ENCODE measurements around the gene ELMOD3. TPM values are rescaled to one million over a fixed set of nuclear protein-coding genes. Genes with fewer than 3 reads are reported as not detected.

Gene ELMOD3
- polyA plus RNA-seq, 1 donor (not counting 4 experiments of a cell fraction or from before 2014, with no cell fraction given), result 20.1 TPM

GRCh38 chr2:85397925-85398331 lies 43.4 kb downstream of the ELMOD3 start:
- no peak for DNase-seq (ENCODE audit: low read depth, low spot score)
- peaks cover 8% of the 10 kb centered on the region for H3K4me1 ChIP-seq (ENCODE audit: control insufficient read depth, extremely low read depth, insufficient read depth, low read length)

GRCh38 chr2:85398426-85399182 lies 44.0 kb downstream of the ELMOD3 start:
- H3K9me3 ChIP-seq (ENCODE audit: control insufficient read depth, low read depth, low read length), result no peaks in the 10 kb centered on the region
- H3K4me3 ChIP-seq (ENCODE audit: control insufficient read depth in 2 of 3, extremely low read depth in 1 of 3, insufficient read depth in 2 of 3, low read depth in 1 of 3, low read length in 3 of 3), result no peak overlapping the region
- no peak overlapping the region for H3K4me2 ChIP-seq (ENCODE audit: control insufficient read depth, extremely low read depth, insufficient read depth, low read depth, low read length)
- no peaks in the 10 kb centered on the region for H3K9me1 ChIP-seq (ENCODE audit: control insufficient read depth, extremely low read depth, insufficient read depth, low read length)
- H3K79me2 ChIP-seq (ENCODE audit: control insufficient read depth, insufficient read depth, low read length), result peaks cover 15% of the 10 kb centered on the region
- DNase-seq (ENCODE audit: low read depth, low spot score) (no peak), FAIRE-seq (no peak)
- no peak overlapping the region for H3K27ac ChIP-seq (ENCODE audit: control insufficient read depth, insufficient read depth, low read length)
- no peaks in the 10 kb centered on the region for H3K27me3 ChIP-seq (ENCODE audit: control insufficient read depth, extremely low read depth, insufficient read depth, low read length)
- H2AFZ ChIP-seq (ENCODE audit: control insufficient read depth, low read length), result no peak overlapping the region
- no peaks in the 10 kb centered on the region for H4K20me1 ChIP-seq (ENCODE audit: control insufficient read depth, extremely low read depth, insufficient read depth, low read length)
- TF ChIP-seq EZH2 (IDR thresholded peaks at IDR 0.05; ENCODE audit: low read length) (no peak), CTCF (optimal IDR thresholded peaks at IDR 0.05 in 1 of 3, IDR thresholded peaks at IDR 0.05 in 1 of 3, conservative IDR thresholded peaks at IDR 0.05 in 1 of 3; ENCODE audit: extremely low read depth in 1 of 3, insufficient read depth in 2 of 3, low read length in 3 of 3) (no peak)
- H3K4me1 ChIP-seq (ENCODE audit: control insufficient read depth, extremely low read depth, insufficient read depth, low read length), result peaks cover 8% of the 10 kb centered on the region
- dilution Hi-C loops (cut with MboI; ENCODE audit: extremely low pct_ligation_motif_present, low sequenced_read_pairs), result no loop called here
- no peak overlapping the region for H3K9ac ChIP-seq (ENCODE audit: control insufficient read depth, extremely low read depth, insufficient read depth, low read length)
- peaks cover 39 to 50% of the 10 kb centered on the region in 2 experiments for H3K36me3 ChIP-seq (ENCODE audit: control insufficient read depth in 2 of 2, extremely low read depth in 1 of 2, insufficient read depth in 2 of 2, low read length in 2 of 2)

More at GRCh38 chr2:85397925-85398331, 43.4 kb downstream of the ELMOD3 start:
- H3K36me3 ChIP-seq (ENCODE audit: control insufficient read depth in 2 of 2, extremely low read depth in 1 of 2, insufficient read depth in 2 of 2, low read length in 2 of 2), result peaks cover 39 to 50% of the 10 kb centered on the region in 2 experiments
- H3K79me2 ChIP-seq (ENCODE audit: control insufficient read depth, insufficient read depth, low read length), result peaks cover 9% of the 10 kb centered on the region
- H4K20me1 ChIP-seq (ENCODE audit: control insufficient read depth, extremely low read depth, insufficient read depth, low read length), result no peaks in the 10 kb centered on the region
- no peak for FAIRE-seq
- H2AFZ ChIP-seq (ENCODE audit: control insufficient read depth, low read length), result no peak overlapping the region
- no peak overlapping the region for H3K4me3 ChIP-seq (ENCODE audit: control insufficient read depth in 2 of 3, extremely low read depth in 1 of 3, insufficient read depth in 2 of 3, low read depth in 1 of 3, low read length in 3 of 3)
- H3K9me1 ChIP-seq (ENCODE audit: control insufficient read depth, extremely low read depth, insufficient read depth, low read length), result no peaks in the 10 kb centered on the region
- no peak for TF ChIP-seq EZH2 (IDR thresholded peaks at IDR 0.05; ENCODE audit: low read length)
- TF ChIP-seq CTCF (optimal IDR thresholded peaks at IDR 0.05 in 1 of 3, IDR thresholded peaks at IDR 0.05 in 1 of 3, conservative IDR thresholded peaks at IDR 0.05 in 1 of 3; ENCODE audit: extremely low read depth in 1 of 3, insufficient read depth in 2 of 3, low read length in 3 of 3), result no peak
- dilution Hi-C loops (cut with MboI; ENCODE audit: extremely low pct_ligation_motif_present, low sequenced_read_pairs), result no loop called here
- H3K9me3 ChIP-seq (ENCODE audit: control insufficient read depth, low read depth, low read length), result no peaks in the 10 kb centered on the region
- no peak overlapping the region for H3K4me2 ChIP-seq (ENCODE audit: control insufficient read depth, extremely low read depth, insufficient read depth, low read depth, low read length)
- no peaks in the 10 kb centered on the region for H3K27me3 ChIP-seq (ENCODE audit: control insufficient read depth, extremely low read depth, insufficient read depth, low read length)
- H3K27ac ChIP-seq (ENCODE audit: control insufficient read depth, insufficient read depth, low read length), result no peak overlapping the region
- no peak overlapping the region for H3K9ac ChIP-seq (ENCODE audit: control insufficient read depth, extremely low read depth, insufficient read depth, low read length)

Measured in keratinocyte (primary cell).